NCI-H2171 treated with DMSO at 0.1 percent for 48 hours (cell line): ENCODE data around the gene MIEN1.
"Not testable (repeated sequence)": the region's sequence is repeated elsewhere in the genome, so short reads cannot be mapped to it uniquely, and the experiment has no call there.

Experiments used
- DNase-seq: peaks from one replicate; lab custom pipeline; 2025; lab: John Stamatoyannopoulos, UW

MIEN1 gene

GRCh38 chr17:39739885-39740356 lies 9.6 kb upstream of the MIEN1 start:
- DNase-seq = no peak

GRCh38 chr17:39738983-39739884 lies 8.9 kb upstream of the MIEN1 start:
- DNase-seq = peak; percentile 66

GRCh38 chr17:39738568-39738901 lies 8.2 kb upstream of the MIEN1 start:
- DNase-seq = peak; percentile 70

- peak; percentile 87 for DNase-seq
Observed at GRCh38 chr17:39737760-39738567, 7.6 kb upstream of the MIEN1 start, which contains the start of gene GRB7. TSS of gene GRB7 (plus strand) at chr17:39737938. CDS start at chr17:39742302, 4,364 bp downstream.

GRCh38 chr17:39737206-39737759 lies 7.0 kb upstream of the MIEN1 start:
- DNase-seq = no peak

GRCh38 chr17:39736319-39737165 lies 6.2 kb upstream of the MIEN1 start:
- no peak for DNase-seq

GRCh38 chr17:39735882-39736281 lies 5.5 kb upstream of the MIEN1 start:
- DNase-seq = no peak

- no peak for DNase-seq
Observed at GRCh38 chr17:39732586-39732985, 2.3 kb upstream of the MIEN1 start.

GRCh38 chr17:39729280-39729851 lies 966 bp downstream of the MIEN1 start:
- DNase-seq = no peak

GRCh38 chr17:39727556-39727955 lies 2.8 kb downstream of the MIEN1 start:
- DNase-seq = no peak

GRCh38 chr17:39726617-39727016 lies 3.7 kb downstream of the MIEN1 start:
- no peak for DNase-seq

GRCh38 chr17:39725923-39726322 lies 4.4 kb downstream of the MIEN1 start:
- DNase-seq = not testable (repeated sequence)

GRCh38 chr17:39724731-39725130 lies 5.6 kb downstream of the MIEN1 start:
- DNase-seq = no peak

- DNase-seq = no peak
Observed at GRCh38 chr17:39722965-39723848, 7.1 kb downstream of the MIEN1 start.

GRCh38 chr17:39722104-39722503 lies 8.2 kb downstream of the MIEN1 start:
- no peak for DNase-seq

- DNase-seq = no peak
Observed at GRCh38 chr17:39719563-39720355, 10.6 kb downstream of the MIEN1 start.

- DNase-seq = no peak
Observed at GRCh38 chr17:39717660-39718059, 12.7 kb downstream of the MIEN1 start.

- DNase-seq = no peak
Observed at GRCh38 chr17:39716879-39717536, 13.3 kb downstream of the MIEN1 start.
